ENCODE data around the gene TRPC4AP. TPM values are rescaled to one million over a fixed set of nuclear protein-coding genes. Genes with fewer than 3 reads are reported as not detected.

TRPC4AP gene
- polyA plus RNA-seq, 2 donors, result 25.7 to 26.9 TPM

DNA sequence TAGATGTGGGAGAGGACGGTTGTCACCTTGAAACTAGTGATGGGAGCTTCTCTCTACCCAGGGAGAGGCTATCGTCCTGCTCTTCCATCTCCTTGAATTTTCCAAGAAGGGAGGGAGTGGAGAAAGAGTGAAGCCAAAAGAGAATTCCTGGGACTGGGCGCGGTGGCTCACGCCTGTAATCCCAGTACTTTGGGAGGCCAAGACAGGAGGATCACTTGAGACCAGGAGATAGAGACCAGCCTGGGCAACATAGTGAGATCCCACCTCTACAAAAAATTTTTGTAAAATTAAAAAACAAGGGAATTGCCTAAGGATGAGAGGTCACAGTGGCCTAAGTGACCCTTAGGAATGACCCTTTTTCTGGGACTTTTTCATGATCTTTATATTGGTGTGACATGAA is 128.1 kb downstream of the TRPC4AP start:
- Histone ChIP-seq H3K4me1 (ENCODE audit: control insufficient read depth in 2 of 2, insufficient read depth in 2 of 2, low read length in 1 of 2) (peaks cover 0 to 4% of the 10 kb centered on the region in 2 donors), H3K27ac (ENCODE audit: low read depth in 2 of 2, low read length in 1 of 2) (no peak overlapping the region), H3K4me3 (ENCODE audit: low read depth in 1 of 2, low read length in 2 of 2) (no peak overlapping the region), H3K27me3 (ENCODE audit: control insufficient read depth in 1 of 2, insufficient read depth in 2 of 2, low read length in 2 of 2) (no peaks in the 10 kb centered on the region), H3K9me3 (ENCODE audit: control insufficient read depth in 2 of 2, insufficient read depth in 1 of 2, low read depth in 1 of 2, low read length in 1 of 2) (no peaks in the 10 kb centered on the region), H3K36me3 (ENCODE audit: control insufficient read depth in 2 of 2, insufficient read depth in 2 of 2, low read length in 1 of 2) (no peaks in the 10 kb centered on the region)
- WGBS, 2 donors, result 92 to 93% methylated on average over 5 of the region's 5 CpGs

DNA sequence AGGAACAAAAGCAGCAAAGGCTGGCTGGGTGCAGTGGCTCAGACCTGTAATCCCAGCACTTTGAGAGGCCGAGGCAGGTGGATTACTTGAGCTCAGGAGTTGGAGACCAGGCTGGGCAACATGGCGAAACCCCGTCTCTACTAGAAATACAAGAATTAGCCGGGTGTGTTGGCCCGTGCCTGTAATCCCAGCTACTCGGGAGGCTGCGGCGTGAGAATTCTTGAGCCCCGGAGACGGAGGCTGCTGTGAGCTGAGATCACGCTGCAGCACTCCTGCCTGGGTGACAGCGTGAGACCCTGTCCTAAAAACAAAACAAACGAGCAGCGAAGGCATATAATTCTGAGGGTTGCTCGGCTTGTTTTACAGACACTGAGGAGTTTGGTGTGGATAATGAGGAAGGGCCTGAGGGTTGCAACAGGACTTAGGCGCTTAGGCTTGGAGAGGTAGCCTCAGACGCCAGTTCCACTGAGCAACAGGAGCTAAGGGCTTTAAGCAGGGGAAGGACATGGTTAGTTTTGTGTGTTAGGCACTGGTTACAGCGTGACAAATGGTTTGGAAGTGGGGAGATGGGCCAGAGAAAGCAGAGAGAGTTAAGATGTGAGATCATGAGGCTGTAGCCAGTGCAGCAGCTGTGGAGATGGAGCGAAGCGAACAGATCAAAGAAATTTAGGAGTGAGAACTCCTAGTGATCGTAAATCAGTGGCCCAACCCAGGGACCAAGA is 135.7 kb downstream of the TRPC4AP start:
- Histone ChIP-seq H3K4me3 (ENCODE audit: low read depth in 1 of 2, low read length in 2 of 2) (no peak overlapping the region), H3K4me1 (ENCODE audit: control insufficient read depth in 2 of 2, insufficient read depth in 2 of 2, low read length in 1 of 2) (no peaks in the 10 kb centered on the region), H3K27me3 (ENCODE audit: control insufficient read depth in 1 of 2, insufficient read depth in 2 of 2, low read length in 2 of 2) (no peaks in the 10 kb centered on the region), H3K27ac (ENCODE audit: low read depth in 2 of 2, low read length in 1 of 2) (no peak overlapping the region), H3K36me3 (ENCODE audit: control insufficient read depth in 2 of 2, insufficient read depth in 2 of 2, low read length in 1 of 2) (no peaks in the 10 kb centered on the region), H3K9me3 (ENCODE audit: control insufficient read depth in 2 of 2, insufficient read depth in 1 of 2, low read depth in 1 of 2, low read length in 1 of 2) (no peaks in the 10 kb centered on the region)
- 86% methylated on average over 21 of the region's 21 CpGs for WGBS, 2 donors

DNA sequence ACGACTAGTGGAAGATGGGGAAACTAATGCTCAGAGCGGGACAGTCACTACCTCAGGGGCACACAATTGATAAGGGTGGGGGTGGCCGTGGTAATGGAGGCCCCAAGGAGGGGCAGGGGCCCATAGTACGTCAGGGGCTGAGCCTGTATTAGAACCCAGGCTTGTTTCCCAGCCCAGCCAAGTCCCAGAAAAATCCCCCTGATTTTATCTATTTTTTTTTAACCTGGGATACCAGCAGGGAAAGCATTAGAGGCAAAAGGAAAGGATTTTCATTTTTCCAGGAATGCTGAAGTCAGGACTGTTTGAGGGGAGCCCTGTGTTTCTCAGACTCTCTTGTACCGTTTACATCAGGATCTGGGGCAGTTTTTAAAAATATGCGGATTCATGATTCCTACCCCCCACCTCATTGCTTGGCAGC is 136.6 kb downstream of the TRPC4AP start:
- Histone ChIP-seq H3K4me3 (ENCODE audit: low read depth in 1 of 2, low read length in 2 of 2) (peak overlapping the region; percentile 58 to 65), H3K36me3 (ENCODE audit: control insufficient read depth in 2 of 2, insufficient read depth in 2 of 2, low read length in 1 of 2) (no peaks in the 10 kb centered on the region), H3K27ac (ENCODE audit: low read depth in 2 of 2, low read length in 1 of 2) (peak overlapping the region; percentile 85 to 90), H3K4me1 (ENCODE audit: control insufficient read depth in 2 of 2, insufficient read depth in 2 of 2, low read length in 1 of 2) (peaks cover 0 to 3% of the 10 kb centered on the region in 2 donors), H3K9me3 (ENCODE audit: control insufficient read depth in 2 of 2, insufficient read depth in 1 of 2, low read depth in 1 of 2, low read length in 1 of 2) (no peaks in the 10 kb centered on the region), H3K27me3 (ENCODE audit: control insufficient read depth in 1 of 2, insufficient read depth in 2 of 2, low read length in 2 of 2) (no peaks in the 10 kb centered on the region)
- 12 to 14% methylated on average over 6 of the region's 6 CpGs for WGBS, 2 donors

DNA sequence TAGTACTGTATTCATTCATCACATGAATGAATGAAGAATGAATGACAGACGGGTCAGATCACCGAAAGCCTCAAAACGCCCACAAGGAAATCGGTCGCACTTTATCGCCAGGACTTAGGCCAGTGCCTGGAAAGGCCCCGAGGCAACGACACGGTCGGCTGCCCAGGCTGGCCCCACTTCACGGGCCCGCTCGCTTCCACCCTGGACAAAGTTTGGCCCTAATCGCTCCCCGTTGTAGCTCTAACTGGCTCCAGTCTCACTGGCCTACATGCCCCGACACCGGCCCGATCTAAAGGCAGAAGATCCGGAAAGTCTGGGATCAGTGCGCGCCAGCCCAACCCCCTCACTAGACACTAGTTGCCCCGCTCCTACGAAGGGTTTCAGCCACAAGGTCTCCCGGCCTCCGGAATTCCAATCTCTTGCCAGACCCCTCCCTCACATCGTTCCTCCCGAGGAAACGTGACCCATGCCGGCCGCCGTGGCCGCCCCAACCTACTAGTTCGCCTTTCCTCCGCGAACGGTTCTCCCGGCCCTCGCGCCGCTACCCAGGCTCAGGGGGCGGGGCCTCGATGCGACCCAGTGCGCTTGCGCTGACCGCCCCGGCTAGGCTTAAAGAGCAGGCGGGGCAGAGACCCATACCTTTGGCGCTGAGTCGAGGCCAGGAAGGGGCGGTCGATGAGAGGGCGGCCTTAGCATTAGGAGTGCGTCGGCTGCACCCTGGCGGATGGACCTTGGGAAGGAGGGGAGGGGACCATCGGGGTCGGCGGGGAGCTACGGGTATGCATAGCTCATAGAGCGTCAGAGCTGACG is 137.2 kb downstream of the TRPC4AP start, which contains the start of the genes GSS and MYH7B:
Gene GSS (minus strand): TSS at position 576 of the 810 bp plus-strand sequence. CDS start 3,954 bp downstream, outside the sequence.
Gene MYH7B (plus strand): TSS at position 638 of the 810 bp plus-strand sequence. CDS start 22,138 bp downstream, outside the sequence.
- Histone ChIP-seq H3K9me3 (ENCODE audit: control insufficient read depth in 2 of 2, insufficient read depth in 1 of 2, low read depth in 1 of 2, low read length in 1 of 2) (no peaks in the 10 kb centered on the region), H3K27ac (ENCODE audit: low read depth in 2 of 2, low read length in 1 of 2) (peak within 1 kb of the TSS; percentile 85 to 90), H3K36me3 (ENCODE audit: control insufficient read depth in 2 of 2, insufficient read depth in 2 of 2, low read length in 1 of 2) (no peaks in the 10 kb centered on the region), H3K27me3 (ENCODE audit: control insufficient read depth in 1 of 2, insufficient read depth in 2 of 2, low read length in 2 of 2) (no peaks in the 10 kb centered on the region), H3K4me1 (ENCODE audit: control insufficient read depth in 2 of 2, insufficient read depth in 2 of 2, low read length in 1 of 2) (peaks cover 0 to 3% of the 10 kb centered on the region in 2 donors), H3K4me3 (ENCODE audit: low read depth in 1 of 2, low read length in 2 of 2) (peak within 1 kb of the TSS; percentile 58 to 65)
- WGBS, 2 donors, result 1% methylated on average over 62 of the region's 62 CpGs

DNA sequence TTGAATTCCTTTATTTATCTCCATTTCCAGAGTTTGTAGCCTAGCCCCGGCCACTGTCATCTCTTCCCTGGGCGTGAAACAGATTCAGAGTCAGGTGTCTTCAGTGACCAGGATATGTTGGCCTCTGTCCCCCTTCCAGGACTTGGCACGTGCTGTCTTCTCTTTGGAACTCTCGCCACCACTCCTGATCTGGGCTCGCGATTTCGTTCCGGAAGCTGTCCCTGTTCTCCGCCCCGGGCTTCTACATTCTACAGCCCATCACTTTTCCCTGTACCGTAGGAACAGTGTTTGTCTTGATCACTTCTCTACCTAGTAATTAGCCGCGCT is 137.7 kb downstream of the TRPC4AP start:
- Histone ChIP-seq H3K27me3 (ENCODE audit: control insufficient read depth in 1 of 2, insufficient read depth in 2 of 2, low read length in 2 of 2) (no peaks in the 10 kb centered on the region), H3K36me3 (ENCODE audit: control insufficient read depth in 2 of 2, insufficient read depth in 2 of 2, low read length in 1 of 2) (no peaks in the 10 kb centered on the region), H3K4me3 (ENCODE audit: low read depth in 1 of 2, low read length in 2 of 2) (peak overlapping the region; percentile 58 to 65), H3K9me3 (ENCODE audit: control insufficient read depth in 2 of 2, insufficient read depth in 1 of 2, low read depth in 1 of 2, low read length in 1 of 2) (no peaks in the 10 kb centered on the region), H3K27ac (ENCODE audit: low read depth in 2 of 2, low read length in 1 of 2) (peak overlapping the region; percentile 85 to 90), H3K4me1 (ENCODE audit: control insufficient read depth in 2 of 2, insufficient read depth in 2 of 2, low read length in 1 of 2) (peaks cover 0 to 3% of the 10 kb centered on the region in 2 donors)
- WGBS, 2 donors, result 9% methylated on average over 13 of the region's 13 CpGs

DNA sequence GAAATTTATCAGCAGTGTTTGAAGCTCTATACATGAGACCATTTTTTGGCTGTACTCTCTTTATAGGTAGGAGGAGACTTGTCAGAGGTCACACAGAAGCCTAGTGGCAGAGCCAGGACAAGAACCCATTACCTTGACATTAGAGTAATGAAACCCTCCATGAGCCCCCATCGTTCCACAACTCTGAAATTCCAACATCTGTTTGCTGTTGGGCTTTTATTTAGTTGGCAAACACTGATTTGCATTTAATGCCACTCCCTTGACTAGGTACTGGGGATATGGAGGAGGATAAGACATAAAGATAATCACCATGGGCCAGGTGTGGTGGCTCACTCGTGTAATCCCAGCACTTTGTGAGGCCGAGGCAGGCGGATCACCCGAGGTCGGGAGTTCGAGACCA is 138.6 kb downstream of the TRPC4AP start:
- H3K4me3 ChIP-seq (ENCODE audit: low read depth in 1 of 2, low read length in 2 of 2), result no peak overlapping the region
- H3K27me3 ChIP-seq (ENCODE audit: control insufficient read depth in 1 of 2, insufficient read depth in 2 of 2, low read length in 2 of 2), result no peaks in the 10 kb centered on the region
- no peaks in the 10 kb centered on the region for H3K9me3 ChIP-seq (ENCODE audit: control insufficient read depth in 2 of 2, insufficient read depth in 1 of 2, low read depth in 1 of 2, low read length in 1 of 2)
- H3K27ac ChIP-seq (ENCODE audit: low read depth in 2 of 2, low read length in 1 of 2), result no peak overlapping the region
- 88 to 89% methylated on average over 7 of the region's 7 CpGs for WGBS, 2 donors
- peaks cover 0 to 3% of the 10 kb centered on the region in 2 donors for H3K4me1 ChIP-seq (ENCODE audit: control insufficient read depth in 2 of 2, insufficient read depth in 2 of 2, low read length in 1 of 2)
- no peaks in the 10 kb centered on the region for H3K36me3 ChIP-seq (ENCODE audit: control insufficient read depth in 2 of 2, insufficient read depth in 2 of 2, low read length in 1 of 2)

DNA sequence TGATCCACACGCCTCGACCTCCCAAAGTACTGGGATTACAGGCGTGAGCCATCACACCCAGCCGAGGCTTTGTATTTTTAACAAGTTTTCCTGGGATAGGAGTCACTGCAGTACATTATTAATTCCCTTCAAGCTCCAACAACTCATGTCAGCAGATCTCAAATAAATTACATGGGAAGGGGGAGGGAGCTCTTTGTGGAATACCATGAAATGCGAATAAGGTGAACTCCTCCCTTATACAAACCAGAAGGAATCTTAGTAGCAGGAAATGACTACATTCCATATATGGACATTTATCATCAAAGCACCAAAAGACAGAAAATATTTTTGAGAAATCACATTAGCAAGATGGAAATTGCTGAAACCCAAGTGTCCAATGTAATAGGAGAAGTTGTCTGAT is 139.9 kb downstream of the TRPC4AP start:
- Histone ChIP-seq H3K4me3 (ENCODE audit: low read depth in 1 of 2, low read length in 2 of 2) (no peak overlapping the region), H3K27ac (ENCODE audit: low read depth in 2 of 2, low read length in 1 of 2) (no peak overlapping the region), H3K36me3 (ENCODE audit: control insufficient read depth in 2 of 2, insufficient read depth in 2 of 2, low read length in 1 of 2) (no peaks in the 10 kb centered on the region), H3K4me1 (ENCODE audit: control insufficient read depth in 2 of 2, insufficient read depth in 2 of 2, low read length in 1 of 2) (peaks cover 0 to 3% of the 10 kb centered on the region in 2 donors), H3K9me3 (ENCODE audit: control insufficient read depth in 2 of 2, insufficient read depth in 1 of 2, low read depth in 1 of 2, low read length in 1 of 2) (no peaks in the 10 kb centered on the region), H3K27me3 (ENCODE audit: control insufficient read depth in 1 of 2, insufficient read depth in 2 of 2, low read length in 2 of 2) (no peaks in the 10 kb centered on the region)
- WGBS, 2 donors, result 71 to 78% methylated on average over 5 of the region's 5 CpGs

Other genes with a start within 250 kb of the TRPC4AP start
- 1 to 10 TPM; 3.7 to 5.7 TPM for gene GGT7, start 220.0 kb downstream of the TRPC4AP start, polyA plus RNA-seq
- 10 to 100 TPM; 31.4 to 44.2 TPM for gene ACSS2, start 216.2 kb downstream of the TRPC4AP start, polyA plus RNA-seq
- gene GSS, start 137.0 kb downstream of the TRPC4AP start, polyA plus RNA-seq, result 10 to 100 TPM; 40.9 to 48.3 TPM
- gene MYH7B, start 136.9 kb downstream of the TRPC4AP start, polyA plus RNA-seq, result under 1 TPM; 0.11 to 0.69 TPM
- gene EDEM2, start 54.5 kb upstream of the TRPC4AP start, polyA plus RNA-seq, result 1 to 10 TPM; 5.3 to 8.6 TPM
- gene PROCR, start 79.3 kb upstream of the TRPC4AP start, polyA plus RNA-seq, result 1 to 10 TPM; 5.3 to 7.5 TPM
- under 1 TPM; 0.10 to 0.12 TPM for gene MMP24, start 133.9 kb upstream of the TRPC4AP start, polyA plus RNA-seq
- gene MMP24OS, start 185.3 kb upstream of the TRPC4AP start, polyA plus RNA-seq, result 10 to 100 TPM; 25.7 to 52.2 TPM
- gene EIF6, start 192.0 kb upstream of the TRPC4AP start, polyA plus RNA-seq, result 100 to 1,000 TPM; 186 to 315 TPM
- 10 to 100 TPM; 32.3 to 35.9 TPM for gene FAM83C, start 199.6 kb upstream of the TRPC4AP start, polyA plus RNA-seq

Data from esophagus (tissue), 2 donors.